Naive thymus-derived CD4-positive, alpha-beta T cell (primary cell): ENCODE data around the gene C1S. TPM values are rescaled to one million over a fixed set of nuclear protein-coding genes. Genes with fewer than 3 reads are reported as not detected.

Experiments used
- ATAC-seq: fragments of 150-1000 bp; cut with Tn5 transposase; 2 replicates; pipeline ENCODE4 v1.10.0; 2021; ENCODE audit warnings: mild to moderate bottlenecking, moderate library complexity
- CTCF ChIA-PET: fragments of 350-600 bp; sonication (Branson Sonifier 250); formaldehyde crosslinking; loops from one replicate; lab custom pipeline; 2021; ENCODE audit warnings: antibody characterized with exemption; lab: Charles Lee
- POLR2A ChIA-PET: fragments of 350-600 bp; sonication (Branson Sonifier 250); formaldehyde crosslinking; loops from one replicate; lab custom pipeline; 2021; ENCODE audit warnings: antibody characterized with exemption, inconsistent platforms; lab: Charles Lee
- DNase-seq, 9 donors: peaks; one replicate each; pipeline versions ENCODE4 v3.0.0 to v3.0.0-alpha.2; 2020 to 2022; ENCODE audit warnings: mixed read lengths in 1 of 9
- H3K27ac ChIP-seq: one replicate; pipeline ENCODE4 v1.7.0; 2013; ENCODE audit warnings: mild to moderate bottlenecking, low read depth, low read length, moderate library complexity
- H3K27me3 ChIP-seq, 2 donors: one replicate each; pipeline ENCODE4 v1.7.0; 2013; ENCODE audit warnings: low read length in 2 of 2, mild to moderate bottlenecking in 2 of 2, moderate library complexity in 2 of 2; ENCODE audit not compliant: control insufficient read depth in 2 of 2, insufficient read depth in 2 of 2
- H3K36me3 ChIP-seq, 3 experiments: 1 replicate in 2 of 3; 2 replicates in 1 of 3; pipeline ENCODE4 v1.7.0; 2013; ENCODE audit warnings: low read length in 3 of 3, mild to moderate bottlenecking in 3 of 3, moderate library complexity in 1 of 3; ENCODE audit not compliant: insufficient read depth in 3 of 3, control insufficient read depth in 2 of 3
- H3K4me1 ChIP-seq, 2 donors: one replicate each; pipeline ENCODE4 v1.7.0; 2013; ENCODE audit warnings: low read length in 2 of 2, mild to moderate bottlenecking in 2 of 2, moderate library complexity in 1 of 2; ENCODE audit not compliant: control insufficient read depth in 2 of 2, insufficient read depth in 2 of 2
- H3K4me3 ChIP-seq: 2 replicates; pipeline ENCODE4 v1.7.0; 2013; ENCODE audit warnings: mild to moderate bottlenecking, low read length
- H3K9me3 ChIP-seq, 3 experiments: 1 replicate in 2 of 3; 2 replicates in 1 of 3; pipeline ENCODE4 v1.7.0; 2013; ENCODE audit warnings: low read length in 3 of 3; ENCODE audit not compliant: control insufficient read depth in 2 of 3
- H3K27ac Mint-ChIP-seq, 9 donors: one replicate each; pipeline ENCODE4 v1.8.0; 2020 to 2022; ENCODE audit warnings: mixed read lengths in 9 of 9, mild to moderate bottlenecking in 8 of 9, moderate library complexity in 5 of 9, inconsistent platforms in 2 of 9
- H3K27me3 Mint-ChIP-seq, 5 donors: one replicate each; pipeline ENCODE4 v1.8.0; 2021 to 2022; ENCODE audit warnings: mixed read lengths in 5 of 5, mild to moderate bottlenecking in 1 of 5
- H3K36me3 Mint-ChIP-seq, 5 donors: one replicate each; pipeline ENCODE4 v1.8.0; 2020 to 2022; ENCODE audit warnings: mixed read lengths in 5 of 5, mild to moderate bottlenecking in 3 of 5, inconsistent platforms in 1 of 5
- H3K4me1 Mint-ChIP-seq, 7 donors: one replicate each; pipeline ENCODE4 v1.8.0; 2020 to 2022; ENCODE audit warnings: mixed read lengths in 7 of 7, mild to moderate bottlenecking in 3 of 7, inconsistent platforms in 1 of 7
- H3K4me3 Mint-ChIP-seq, 10 donors: one replicate each; pipeline ENCODE4 v1.8.0; 2020 to 2022; ENCODE audit warnings: mild to moderate bottlenecking in 10 of 10, mixed read lengths in 10 of 10, moderate library complexity in 6 of 10, inconsistent platforms in 2 of 10
- H3K9me3 Mint-ChIP-seq, 11 donors: one replicate each; pipeline ENCODE4 v1.8.0; 2020 to 2022; ENCODE audit warnings: mixed read lengths in 11 of 11, mild to moderate bottlenecking in 4 of 11, inconsistent platforms in 1 of 11, moderate library complexity in 1 of 11
- intact Hi-C, 2 donors: fragments of 100-400 bp; cut with micrococcal nuclease; formaldehyde crosslinking; loops; one replicate each; pipeline ENCODE4 v1.15.1; 2023
- polyA plus RNA-seq, 2 donors: library from polyadenylated mRNA; unstranded; fragments of 300-500 nt; fragmentation: Illumina TruSeq; gene quantifications; one replicate each; pipeline ENCODE4 v1.2.3, GENCODE V29; 2021
- total RNA-seq, 6 experiments: library from RNA in 5 of 6; stranded (reverse) in 5 of 6; gene quantifications; 1 replicate in 5 of 6; 2 replicates in 1 of 6; pipeline ENCODE4 v1.2.3 and lab custom pipeline; 2021 to 2026

Gene C1S
- total and polyA plus RNA-seq, 7 experiments from 2014 or later, result 2.0 to 3.9 (median 3.0) TPM; not detected in 2

DNA sequence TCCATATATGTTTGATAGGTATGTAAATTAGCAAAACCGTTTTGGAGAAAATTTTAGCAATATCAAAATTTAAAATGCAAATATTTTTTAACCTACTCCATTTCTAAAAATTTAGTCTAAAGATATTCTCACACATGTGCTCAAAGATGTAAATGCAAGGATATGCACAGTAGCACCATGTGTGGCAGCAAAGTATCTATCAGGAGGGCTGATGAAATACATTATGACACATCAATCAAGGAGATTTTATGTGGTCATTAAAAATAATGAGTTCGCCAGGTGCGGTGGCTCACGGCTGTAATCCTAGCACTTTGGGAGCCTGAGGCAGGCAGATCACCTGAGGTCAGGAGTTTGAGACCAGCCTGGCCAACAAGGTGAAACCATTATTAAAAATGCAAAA lies 39.7 kb downstream of the C1S start:
- H3K4me3 Mint-ChIP-seq, result no peak overlapping the region
- H3K4me1 ChIP-seq, result no peaks in the 10 kb centered on the region
- no peaks in the 10 kb centered on the region for H3K27me3 ChIP-seq
- no peak for DNase-seq
- peaks cover 15 to 23% (median 18%) of the 10 kb centered on the region in 7 donors for H3K4me1 Mint-ChIP-seq
- no peaks in the 10 kb centered on the region for H3K9me3 Mint-ChIP-seq
- peaks cover 0 to 23% (median 3%) of the 10 kb centered on the region in 3 experiments for H3K36me3 ChIP-seq
- ChIA-PET CTCF (interaction anchor here (0.7 to 0.9 kb wide), 2 partner anchors 11 to 176 kb away, joined by 3 to 4 read pairs; no protein-coding TSS in a partner anchor), POLR2A (interaction anchor here (1.4 kb wide), 1 partner anchor 8 kb away, joined by 3 read pairs; no protein-coding TSS in a partner anchor)
- intact Hi-C loops, result no loop called here
- no peaks in the 10 kb centered on the region for H3K9me3 ChIP-seq
- no peaks in the 10 kb centered on the region for H3K27me3 Mint-ChIP-seq
- no peak overlapping the region for H3K4me3 ChIP-seq
- no peak overlapping the region for H3K27ac ChIP-seq
- no peak overlapping the region for H3K27ac Mint-ChIP-seq
- no peak for ATAC-seq
- H3K36me3 Mint-ChIP-seq, result peaks cover 4 to 23% (median 11%) of the 10 kb centered on the region in 5 donors

DNA sequence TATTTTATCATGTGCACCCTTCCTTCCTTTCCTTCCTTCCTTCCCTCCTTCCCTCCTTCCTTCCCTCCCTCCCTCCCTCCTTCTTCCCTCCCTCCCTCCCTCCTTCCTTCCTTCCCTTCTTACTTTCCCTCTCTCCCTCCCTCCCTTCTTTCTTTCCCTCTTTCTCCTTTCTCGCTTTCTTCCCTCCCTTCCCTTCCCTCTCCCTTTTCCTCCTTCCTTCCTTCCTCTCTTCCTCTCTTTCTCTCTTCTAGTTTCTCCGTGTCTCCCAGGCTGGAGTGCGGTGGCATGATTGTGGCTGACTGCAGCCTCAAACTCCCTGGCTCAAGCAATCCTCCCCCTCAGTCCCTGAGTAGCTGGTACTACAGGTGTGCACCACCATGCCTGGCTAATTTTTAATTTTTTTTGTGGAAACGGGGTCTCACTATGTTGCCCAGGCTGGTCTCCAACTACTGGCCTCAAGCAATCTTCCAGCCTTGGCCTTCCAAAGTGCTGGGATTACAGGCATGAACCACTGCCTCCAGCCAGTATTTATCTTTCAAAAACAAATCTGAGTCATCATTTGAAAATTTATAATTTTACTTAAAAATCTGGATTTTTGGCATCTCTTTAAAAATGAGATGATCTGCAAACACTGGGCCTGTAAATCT lies 40.7 kb downstream of the C1S start:
- no peak overlapping the region for H3K4me3 Mint-ChIP-seq
- H3K27ac Mint-ChIP-seq, result peak overlapping the region in 2 of 9 donors; percentile 12 to 28

DNA sequence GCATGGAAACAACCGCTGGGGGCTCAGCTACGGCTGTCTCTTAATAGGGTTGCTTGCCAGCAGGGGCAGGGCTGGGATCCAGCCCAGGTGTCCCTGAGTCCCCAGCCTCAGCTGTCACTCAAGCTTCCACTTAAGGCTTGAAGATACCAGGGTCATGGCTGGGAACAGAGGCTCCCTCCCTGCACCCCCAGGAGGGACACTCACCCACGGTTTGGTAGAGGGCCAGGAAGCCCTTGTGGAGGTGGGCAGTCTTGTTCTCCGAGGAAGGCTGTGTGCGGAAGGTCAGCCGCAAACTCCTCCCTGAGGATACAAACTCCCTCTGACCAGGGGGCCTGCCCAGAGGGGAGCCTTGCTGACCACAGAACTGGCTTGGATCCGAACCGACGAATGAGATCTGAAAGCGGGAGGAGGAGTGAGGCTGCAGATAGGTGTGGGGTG lies 41.2 kb downstream of the C1S start:
- peaks cover 12 to 34% (median 23%) of the 10 kb centered on the region in 5 donors for H3K36me3 Mint-ChIP-seq
- Histone ChIP-seq H3K4me3 (no peak overlapping the region), H3K27ac (no peak overlapping the region), H3K36me3 (peaks cover 0 to 23% (median 3%) of the 10 kb centered on the region in 3 experiments), H3K4me1 (no peaks in the 10 kb centered on the region), H3K27me3 (no peaks in the 10 kb centered on the region), H3K9me3 (peaks cover 0 to 4% (median 0%) of the 10 kb centered on the region in 3 experiments)
- peak overlapping the region in 3 of 9 donors; percentile 28 to 49 (median 28) for H3K27ac Mint-ChIP-seq
- H3K4me3 Mint-ChIP-seq, result no peak overlapping the region
- ATAC-seq (no peak), DNase-seq (no peak)
- H3K27me3 Mint-ChIP-seq, result no peaks in the 10 kb centered on the region
- ChIA-PET POLR2A (interaction anchor here (0.6 kb wide), 1 partner anchor 473 kb away, joined by 4 read pairs; no protein-coding TSS in a partner anchor), CTCF (interaction anchor here (1.7 kb wide), 1 partner anchor 10 kb away, joined by 7 read pairs; no protein-coding TSS in a partner anchor)
- H3K9me3 Mint-ChIP-seq, result peaks cover 0 to 13% (median 10%) of the 10 kb centered on the region in 11 donors
- H3K4me1 Mint-ChIP-seq, result peaks cover 22 to 38% (median 30%) of the 10 kb centered on the region in 7 donors
- intact Hi-C loops, result no loop called here

More for the DNA sequence above, 40.7 kb downstream of the C1S start:
- intact Hi-C loops, result no loop called here
- DNase-seq (no peak), ATAC-seq (no peak)
- H3K9me3 ChIP-seq, result peaks cover 0 to 2% (median 0%) of the 10 kb centered on the region in 3 experiments
- H3K4me1 ChIP-seq, result no peaks in the 10 kb centered on the region
- peaks cover 0 to 8% (median 6%) of the 10 kb centered on the region in 11 donors for H3K9me3 Mint-ChIP-seq
- CTCF ChIA-PET, result interaction anchor here (0.9 kb wide), 1 partner anchor 12 kb away, joined by 4 read pairs; no protein-coding TSS in a partner anchor
- no peak overlapping the region for H3K27ac ChIP-seq
- POLR2A ChIA-PET, result interaction anchor here (0.6 kb wide), 1 partner anchor 472 kb away, joined by 4 read pairs; no protein-coding TSS in a partner anchor
- peaks cover 16 to 33% (median 25%) of the 10 kb centered on the region in 7 donors for H3K4me1 Mint-ChIP-seq
- no peaks in the 10 kb centered on the region for H3K27me3 ChIP-seq
- H3K4me3 ChIP-seq, result no peak overlapping the region
- peaks cover 0 to 23% (median 3%) of the 10 kb centered on the region in 3 experiments for H3K36me3 ChIP-seq
- H3K36me3 Mint-ChIP-seq, result peaks cover 11 to 32% (median 19%) of the 10 kb centered on the region in 5 donors
- H3K27me3 Mint-ChIP-seq, result no peaks in the 10 kb centered on the region

DNA sequence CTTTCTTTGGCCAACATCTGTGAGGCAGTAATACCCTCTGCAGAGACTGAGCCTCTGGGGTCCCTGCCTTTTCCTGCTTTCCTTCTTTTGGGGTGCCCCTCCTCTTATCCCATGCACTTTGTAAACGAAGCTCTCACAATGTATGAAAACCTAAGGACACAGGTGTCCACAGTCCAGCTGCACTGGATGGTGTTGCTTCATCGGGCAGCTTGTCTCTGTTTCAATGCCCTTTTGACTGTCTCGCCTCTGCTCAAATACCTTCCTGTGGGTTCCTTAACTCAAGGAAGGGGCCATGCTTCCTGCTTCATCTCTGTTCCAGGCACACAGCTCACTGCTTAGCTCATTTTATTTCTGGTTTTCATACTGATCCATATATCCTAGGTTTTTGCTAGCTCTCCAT lies 42.1 kb downstream of the C1S start:
- Mint-ChIP-seq H3K4me1 (peaks cover 24 to 44% (median 36%) of the 10 kb centered on the region in 7 donors), H3K9me3 (peaks cover 0 to 14% (median 10%) of the 10 kb centered on the region in 11 donors), H3K27me3 (no peaks in the 10 kb centered on the region), H3K36me3 (peaks cover 12 to 36% (median 23%) of the 10 kb centered on the region in 5 donors), H3K4me3 (peak overlapping the region in 1 of 10 donors; percentile 23), H3K27ac (peak overlapping the region in 7 of 9 donors; percentile 25 to 85 (median 49))
- Histone ChIP-seq H3K4me1 (no peaks in the 10 kb centered on the region), H3K36me3 (peaks cover 0 to 23% (median 3%) of the 10 kb centered on the region in 3 experiments), H3K9me3 (peaks cover 0 to 4% (median 0%) of the 10 kb centered on the region in 3 experiments), H3K4me3 (no peak overlapping the region), H3K27me3 (no peaks in the 10 kb centered on the region), H3K27ac (peak overlapping the region; percentile 1)
- POLR2A ChIA-PET, result interaction anchor here (0.8 to 0.9 kb wide), 2 partner anchors 9 to 158 kb away, joined by 3 read pairs; no protein-coding TSS in a partner anchor
- DNase-seq, result no peak
- CTCF ChIA-PET, result interaction anchor here (1.7 kb wide), 1 partner anchor 9 kb away, joined by 7 read pairs; no protein-coding TSS in a partner anchor
- ATAC-seq, result no peak
- intact Hi-C loops, result no loop called here

DNA sequence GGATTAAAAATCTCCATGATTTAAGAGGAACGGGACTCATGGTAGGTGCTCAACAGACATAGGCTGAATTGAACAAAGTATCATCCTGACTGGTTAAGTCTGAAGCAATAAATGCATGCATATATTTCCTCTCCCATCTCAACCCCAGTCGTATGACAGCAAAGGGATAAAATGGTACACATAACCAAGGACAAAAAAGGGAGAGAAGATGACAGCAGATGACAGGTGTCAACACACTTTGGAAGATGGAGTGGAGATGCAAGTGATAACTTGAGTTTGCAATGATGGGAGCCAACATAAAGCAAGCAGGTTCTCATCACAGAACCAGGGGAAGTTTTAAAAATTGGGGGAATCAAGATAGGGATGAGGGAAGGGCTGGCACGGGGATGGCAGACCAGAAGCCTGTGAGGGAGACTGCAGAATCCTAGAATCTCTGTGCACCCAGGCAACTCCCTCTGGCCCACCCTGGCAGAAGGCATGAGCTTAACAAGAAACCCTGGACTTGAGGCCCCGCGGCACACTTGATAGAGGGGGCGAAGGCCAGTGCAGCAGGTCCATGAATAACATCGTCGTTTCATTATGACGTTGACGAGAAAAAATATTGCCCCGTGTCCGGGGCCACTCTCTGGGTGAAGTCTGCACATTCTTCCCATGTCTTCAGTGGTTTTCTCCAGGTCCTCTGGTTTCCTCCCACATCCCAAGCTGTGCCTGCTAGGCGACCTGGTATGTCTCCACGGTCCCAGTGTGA lies 43.5 kb downstream of the C1S start:
- CTCF ChIA-PET, result interaction anchor here (0.7 kb wide), 1 partner anchor 40 kb away, joined by 3 read pairs; no protein-coding TSS in a partner anchor
- H3K4me3 Mint-ChIP-seq, result peak overlapping the region in 1 of 10 donors; percentile 38
- H3K27me3 ChIP-seq, result no peaks in the 10 kb centered on the region
- H3K27me3 Mint-ChIP-seq, result no peaks in the 10 kb centered on the region
- H3K9me3 Mint-ChIP-seq, result peaks cover 0 to 14% (median 10%) of the 10 kb centered on the region in 11 donors
- H3K36me3 ChIP-seq, result peaks cover 0 to 17% (median 3%) of the 10 kb centered on the region in 3 experiments
- ATAC-seq, result no peak
- no peak overlapping the region for H3K4me3 ChIP-seq
- H3K4me1 Mint-ChIP-seq, result peaks cover 31 to 50% (median 43%) of the 10 kb centered on the region in 7 donors
- intact Hi-C loops, result no loop called here
- POLR2A ChIA-PET, result interaction anchor here (0.9 to 1.3 kb wide), 2 partner anchors 8 to 179 kb away, joined by 3 to 4 read pairs; no protein-coding TSS in a partner anchor
- H3K4me1 ChIP-seq, result no peaks in the 10 kb centered on the region
- H3K27ac Mint-ChIP-seq, result peak overlapping the region in 4 of 9 donors; percentile 35 to 66 (median 48)
- no peak overlapping the region for H3K27ac ChIP-seq
- DNase-seq, result no peak
- H3K36me3 Mint-ChIP-seq, result peaks cover 12 to 32% (median 17%) of the 10 kb centered on the region in 5 donors
- peaks cover 0 to 4% (median 0%) of the 10 kb centered on the region in 3 experiments for H3K9me3 ChIP-seq
